Measurements from ENCODE around the gene TIGD4. TPM values are rescaled to one million over a fixed set of nuclear protein-coding genes. Genes with fewer than 3 reads are reported as not detected.

TIGD4 gene
- total RNA-seq, 1 experiment from 2014 or later = 2.0 TPM

DNA sequence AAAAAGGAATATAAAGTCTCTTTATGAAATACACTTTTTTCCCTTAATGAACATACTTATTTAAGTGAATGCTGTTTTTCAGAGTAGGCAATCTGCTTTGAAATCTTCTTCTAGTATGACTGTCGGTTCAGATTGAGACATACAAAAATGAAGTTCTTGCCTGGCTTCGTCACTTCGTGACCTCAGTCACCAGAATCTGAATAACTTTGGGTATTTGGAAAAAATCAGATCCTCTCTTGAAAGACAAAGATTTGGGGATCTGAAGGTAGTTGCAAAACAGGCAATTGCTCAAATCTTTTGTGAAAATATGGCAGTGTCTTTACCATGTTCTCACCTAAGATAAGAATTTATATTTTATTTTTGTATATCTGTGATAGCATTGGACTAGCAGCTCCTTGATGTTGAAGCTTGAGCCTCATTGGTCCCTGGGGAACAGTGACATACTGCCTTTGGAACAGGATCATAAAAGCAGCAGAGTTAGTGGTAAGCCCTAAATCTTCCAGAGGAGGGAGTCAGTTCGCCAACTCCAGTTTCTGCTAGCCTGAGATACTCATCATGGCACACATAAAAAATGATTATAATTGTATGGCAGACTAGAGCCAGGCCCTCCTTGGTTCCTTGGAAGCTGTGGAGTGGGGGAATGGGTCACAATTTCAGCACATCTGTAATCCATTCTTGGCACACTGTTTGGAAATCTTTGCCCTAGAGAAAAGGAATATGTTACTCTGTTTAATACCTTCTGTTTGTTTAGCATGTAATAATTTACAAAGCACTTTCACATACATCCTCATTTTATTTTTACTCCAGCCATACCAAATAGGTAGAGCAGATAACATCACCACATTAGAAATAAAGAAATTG lies 5.2 kb upstream of the TIGD4 start:
- no peak overlapping the region for H3K4me2 ChIP-seq (ENCODE audit: insufficient read depth, insufficient read length, low read length)
- peaks cover 3% of the 10 kb centered on the region; the same call in 1 of the 2 replicates for H3K79me2 ChIP-seq (ENCODE audit: insufficient read depth, low read length)
- H4K8ac ChIP-seq (replicated peaks; ENCODE audit: insufficient read length, low read depth, low read length) = no peak overlapping the region
- no peak overlapping the region for H2BK120ac ChIP-seq (ENCODE audit: low read depth, low read length, poor library complexity, severe bottlenecking)
- no peak overlapping the region for H3K14ac ChIP-seq (ENCODE audit: insufficient read depth, low read length)
- WGBS (ENCODE audit: extremely low coverage, insufficient read length, low lambda C conversion rate) = no CpG with 5 or more reads among the region's 4 CpGs
- no peak overlapping the region for H2BK15ac ChIP-seq (ENCODE audit: low read depth, low read length)
- no peaks in the 10 kb centered on the region for H4K20me1 ChIP-seq (ENCODE audit: control insufficient read depth, insufficient read depth, insufficient read length)
- no peak overlapping the region for H3T11ph ChIP-seq (ENCODE audit: low read length)
- H3K18ac ChIP-seq (ENCODE audit: insufficient read length, low read depth, low read length) = no peak overlapping the region
- peaks cover 0 to 6% (median 0%) of the 10 kb centered on the region in 3 experiments; a peak in 3 of 7 replicates for H3K36me3 Mint-ChIP-seq (ENCODE audit: insufficient read depth in 1 of 3, low read depth in 3 of 3)
- H3K4me1 Mint-ChIP-seq = peaks cover 15 to 17% of the 10 kb centered on the region in 2 experiments
- no peak overlapping the region for H2BK5ac ChIP-seq (ENCODE audit: insufficient read length, low read length)
- H3K4me3 Mint-ChIP-seq = no peak overlapping the region
- no peak overlapping the region for H4K91ac ChIP-seq (ENCODE audit: insufficient read length, low read depth, low read length)
- TF ChIP-seq, protein P1, sequence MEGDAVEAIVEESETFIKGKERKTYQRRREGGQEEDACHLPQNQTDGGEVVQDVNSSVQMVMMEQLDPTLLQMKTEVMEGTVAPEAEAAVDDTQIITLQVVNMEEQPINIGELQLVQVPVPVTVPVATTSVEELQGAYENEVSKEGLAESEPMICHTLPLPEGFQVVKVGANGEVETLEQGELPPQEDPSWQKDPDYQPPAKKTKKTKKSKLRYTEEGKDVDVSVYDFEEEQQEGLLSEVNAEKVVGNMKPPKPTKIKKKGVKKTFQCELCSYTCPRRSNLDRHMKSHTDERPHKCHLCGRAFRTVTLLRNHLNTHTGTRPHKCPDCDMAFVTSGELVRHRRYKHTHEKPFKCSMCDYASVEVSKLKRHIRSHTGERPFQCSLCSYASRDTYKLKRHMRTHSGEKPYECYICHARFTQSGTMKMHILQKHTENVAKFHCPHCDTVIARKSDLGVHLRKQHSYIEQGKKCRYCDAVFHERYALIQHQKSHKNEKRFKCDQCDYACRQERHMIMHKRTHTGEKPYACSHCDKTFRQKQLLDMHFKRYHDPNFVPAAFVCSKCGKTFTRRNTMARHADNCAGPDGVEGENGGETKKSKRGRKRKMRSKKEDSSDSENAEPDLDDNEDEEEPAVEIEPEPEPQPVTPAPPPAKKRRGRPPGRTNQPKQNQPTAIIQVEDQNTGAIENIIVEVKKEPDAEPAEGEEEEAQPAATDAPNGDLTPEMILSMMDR (conservative IDR thresholded peaks at IDR 0.05) = peak; percentile 47; the same call in 2 of the 3 replicates
- no peak overlapping the region for H2AFZ ChIP-seq (ENCODE audit: low read length)
- H3K4me1 ChIP-seq (ENCODE audit: insufficient read depth, low read length) = no peaks in the 10 kb centered on the region
- H4K5ac ChIP-seq (ENCODE audit: insufficient read length, low read depth, low read length) = no peak overlapping the region
- no peaks in the 10 kb centered on the region for H3K27me3 Mint-ChIP-seq (ENCODE audit: low read depth)
- no peak overlapping the region for H2AK5ac ChIP-seq (ENCODE audit: insufficient read length, low read length)
- H3K9me3 ChIP-seq (ENCODE audit: control insufficient read depth, low read depth, low read length) = no peaks in the 10 kb centered on the region
- no peak overlapping the region for H3K23ac ChIP-seq (ENCODE audit: insufficient read length, low read depth, low read length)
- no peak overlapping the region for H2BK20ac ChIP-seq (ENCODE audit: low read depth, low read length, poor library complexity, severe bottlenecking)
- H2BK12ac ChIP-seq (ENCODE audit: insufficient read length, low read depth, low read length) = no peak overlapping the region
- H3K9ac ChIP-seq (ENCODE audit: extremely low read depth, insufficient read length, low read length) = no peak overlapping the region
- peaks cover 2% of the 10 kb centered on the region for H3K23me2 ChIP-seq (ENCODE audit: insufficient read length, low read depth, low read length, poor library complexity, severe bottlenecking)
- peaks cover 14% of the 10 kb centered on the region for H3K79me1 ChIP-seq (ENCODE audit: insufficient read depth, low read depth, low read length, poor library complexity, severe bottlenecking)
- H3K4ac ChIP-seq (ENCODE audit: low read depth, low read length) = no peak overlapping the region
- no peak overlapping the region for H3K27ac Mint-ChIP-seq
- H3K27me3 ChIP-seq (ENCODE audit: insufficient read depth, low read length) = no peaks in the 10 kb centered on the region
- no peak overlapping the region for H3K27ac ChIP-seq (ENCODE audit: insufficient read length, low read depth, low read length)
- no peaks in the 10 kb centered on the region for H3K9me3 Mint-ChIP-seq
- DNase-seq = no peak
- no peak overlapping the region for H3K56ac ChIP-seq (ENCODE audit: insufficient read length, low read depth, low read length)

Data from H9 (cell line).